HK-2 (cell line): ENCODE results near the gene KLRF2.

Source experiments
- DNase-seq: peaks from one replicate; pipeline ENCODE4 v3.0.0-alpha.2; 2018; ENCODE audit not compliant: unreplicated experiment

KLRF2 gene

GRCh38 chr12:9888665-9889273 is 7.5 kb downstream of the KLRF2 start:
- DNase-seq, result no peak

GRCh38 chr12:9895215-9895971 is 14.1 kb downstream of the KLRF2 start:
- no peak for DNase-seq

- DNase-seq, result no peak
Observed at GRCh38 chr12:9897535-9897934, 16.2 kb downstream of the KLRF2 start.

- DNase-seq, result no peak
Observed at GRCh38 chr12:9899209-9899608, 17.9 kb downstream of the KLRF2 start.

GRCh38 chr12:9900930-9901329 is 19.6 kb downstream of the KLRF2 start:
- DNase-seq, result no peak

- no peak for DNase-seq
Observed at GRCh38 chr12:9902539-9903228, 21.4 kb downstream of the KLRF2 start.

- no peak for DNase-seq
Observed at GRCh38 chr12:9906873-9907272, 25.6 kb downstream of the KLRF2 start.

- DNase-seq, result no peak
Observed at GRCh38 chr12:9907769-9908168, 26.5 kb downstream of the KLRF2 start.

GRCh38 chr12:9908350-9908749 is 27.1 kb downstream of the KLRF2 start:
- no peak for DNase-seq

- DNase-seq, result no peak
Observed at GRCh38 chr12:9909724-9910123, 28.4 kb downstream of the KLRF2 start.

GRCh38 chr12:9910716-9911421 is 29.6 kb downstream of the KLRF2 start:
- no peak for DNase-seq

GRCh38 chr12:9911708-9912107 is 30.4 kb downstream of the KLRF2 start:
- no peak for DNase-seq

- no peak for DNase-seq
Observed at GRCh38 chr12:9919443-9919842, 38.2 kb downstream of the KLRF2 start.

GRCh38 chr12:9920451-9920850 is 39.2 kb downstream of the KLRF2 start:
- no peak for DNase-seq

GRCh38 chr12:9922429-9922828 is 41.1 kb downstream of the KLRF2 start:
- no peak for DNase-seq

- peak; percentile 2 for DNase-seq
Observed at GRCh38 chr12:9925705-9926393, 44.6 kb downstream of the KLRF2 start.

- no peak for DNase-seq
Observed at GRCh38 chr12:9926876-9927275, 45.6 kb downstream of the KLRF2 start.

GRCh38 chr12:9928607-9929006 is 47.3 kb downstream of the KLRF2 start:
- no peak for DNase-seq

GRCh38 chr12:9931245-9931644 is 50.0 kb downstream of the KLRF2 start:
- DNase-seq, result no peak

GRCh38 chr12:9932270-9932669 is 51.0 kb downstream of the KLRF2 start, which contains the start of gene CLEC2A:
Gene CLEC2A (minus strand): TSS chr12:9932370. CDS start chr12:9932329, 41 bp downstream.
- no peak for DNase-seq

GRCh38 chr12:9933958-9934357 is 52.7 kb downstream of the KLRF2 start:
- DNase-seq, result no peak

- DNase-seq, result no peak
Observed at GRCh38 chr12:9935026-9935425, 53.7 kb downstream of the KLRF2 start.
